Breast epithelium (tissue), 4 donors: ENCODE results near the gene CTRB1. TPM values are rescaled to one million over a fixed set of nuclear protein-coding genes. Genes with fewer than 3 reads are reported as not detected.

Experiments
- DNase-seq, 2 donors: peaks; one replicate each; pipeline ENCODE4 v3.0.0-alpha.2; 2019; ENCODE audit warnings: low spot score in 2 of 2
- H3K27ac ChIP-seq, 2 donors: fragments of 200-600 bp; sonication (generic) in 1 of 2; one replicate each; pipeline ENCODE4 v1.5.1; 2016 to 2019; ENCODE audit warnings: mild to moderate bottlenecking in 1 of 2
- H3K27me3 ChIP-seq, 2 donors: fragments of 200-600 bp; sonication (generic) in 1 of 2; one replicate each; pipeline versions ENCODE4 v1.5.1 to v1.6.0; 2017 to 2019; ENCODE audit warnings: control low read depth in 1 of 2, mild to moderate bottlenecking in 1 of 2
- H3K36me3 ChIP-seq: fragments of 200-600 bp; one replicate; pipeline ENCODE4 v1.5.1; 2019
- H3K4me1 ChIP-seq, 2 donors: fragments of 200-600 bp; sonication (generic); one replicate each; pipeline ENCODE4 v1.5.1; 2016 to 2019; ENCODE audit warnings: control low read depth in 1 of 2
- H3K4me3 ChIP-seq, 3 donors: fragments of 200-600 bp; sonication (generic); 1 replicate in 2 of 3; 2 replicates in 1 of 3; pipeline ENCODE4 v1.5.1; 2016 to 2019; ENCODE audit warnings: mild to moderate bottlenecking in 3 of 3, moderate library complexity in 2 of 3
- H3K9me3 ChIP-seq, 2 donors: fragments of 200-600 bp; sonication (generic) in 1 of 2; one replicate each; pipeline ENCODE4 v1.5.1; 2016 to 2019; ENCODE audit warnings: control low read depth in 1 of 2
- CTCF ChIP-seq, 3 donors: fragments of 450-650 bp; IDR thresholded peaks; one replicate each; pipeline ENCODE4 v1.5.1; 2016 to 2017; ENCODE audit warnings: antibody characterized with exemption in 3 of 3, mild to moderate bottlenecking in 3 of 3, moderate library complexity in 3 of 3
- POLR2A ChIP-seq: fragments of 450-650 bp; IDR thresholded peaks from one replicate; pipeline ENCODE4 v1.6.1; 2016; ENCODE audit warnings: antibody characterized with exemption, mild to moderate bottlenecking, moderate library complexity
- POLR2AphosphoS5 ChIP-seq, 3 donors: sonication (generic); formaldehyde crosslinking; IDR thresholded peaks; one replicate each; pipeline ENCODE4 v1.6.1; 2017; ENCODE audit warnings: antibody characterized with exemption in 3 of 3
- intact Hi-C: fragments of 100-400 bp; cut with DNase I; formaldehyde crosslinking; loops from one replicate; pipeline ENCODE4 v1.15.1; 2023; ENCODE audit warnings: low total_unique reads
- total RNA-seq, 3 donors: library from RNA; depleted of rRNA; stranded (reverse); fragments of >200 nt; gene quantifications; one replicate each; pipeline ENCODE4 v1.1.0, GENCODE V29; 2016

Gene CTRB1
- total RNA-seq, 3 donors from 2014 or later = not detected

- no peak for DNase-seq
- Histone ChIP-seq H3K9me3 (peaks cover 27 to 29% of the 10 kb centered on the region in 2 donors), H3K27me3 (no peaks in the 10 kb centered on the region), H3K27ac (no peak overlapping the region), H3K4me3 (no peak overlapping the region), H3K4me1 (no peaks in the 10 kb centered on the region), H3K36me3 (no peaks in the 10 kb centered on the region)
- TF ChIP-seq CTCF (IDR thresholded peaks at IDR 0.05) (no peak), POLR2A (no peak), POLR2AphosphoS5 (IDR thresholded peaks at IDR 0.05) (no peak)
- intact Hi-C loops = no loop called here
Observed at GRCh38 chr16:75179208-75179607, 39.6 kb upstream of the CTRB1 start.

DNA sequence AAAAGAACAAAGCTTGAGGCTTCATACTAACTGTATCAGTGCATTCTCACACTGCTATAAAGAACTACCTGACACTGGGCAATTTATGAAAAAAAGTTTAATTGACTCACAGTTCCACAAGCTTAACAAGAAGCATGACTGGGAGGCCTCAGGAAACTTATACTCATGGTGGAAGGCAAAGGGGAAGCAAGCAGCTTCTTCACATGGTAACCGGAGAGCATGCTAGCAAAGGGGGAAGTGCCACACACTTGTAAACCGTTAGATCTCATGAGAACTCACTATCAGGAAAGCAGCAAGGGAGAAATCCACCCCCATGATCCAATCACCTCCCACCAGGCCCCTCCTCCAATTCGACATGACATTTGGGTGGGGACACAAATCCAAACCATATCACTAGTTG lies 37.2 kb upstream of the CTRB1 start:
- H3K4me1 ChIP-seq = no peaks in the 10 kb centered on the region
- no peaks in the 10 kb centered on the region for H3K27me3 ChIP-seq
- H3K4me3 ChIP-seq = no peak overlapping the region
- H3K36me3 ChIP-seq = no peaks in the 10 kb centered on the region
- H3K9me3 ChIP-seq = peaks cover 7 to 16% of the 10 kb centered on the region in 2 donors
- intact Hi-C loops = no loop called here
- no peak for DNase-seq
- no peak overlapping the region for H3K27ac ChIP-seq
- TF ChIP-seq CTCF (IDR thresholded peaks at IDR 0.05) (no peak), POLR2AphosphoS5 (IDR thresholded peaks at IDR 0.05) (no peak), POLR2A (no peak)

DNA sequence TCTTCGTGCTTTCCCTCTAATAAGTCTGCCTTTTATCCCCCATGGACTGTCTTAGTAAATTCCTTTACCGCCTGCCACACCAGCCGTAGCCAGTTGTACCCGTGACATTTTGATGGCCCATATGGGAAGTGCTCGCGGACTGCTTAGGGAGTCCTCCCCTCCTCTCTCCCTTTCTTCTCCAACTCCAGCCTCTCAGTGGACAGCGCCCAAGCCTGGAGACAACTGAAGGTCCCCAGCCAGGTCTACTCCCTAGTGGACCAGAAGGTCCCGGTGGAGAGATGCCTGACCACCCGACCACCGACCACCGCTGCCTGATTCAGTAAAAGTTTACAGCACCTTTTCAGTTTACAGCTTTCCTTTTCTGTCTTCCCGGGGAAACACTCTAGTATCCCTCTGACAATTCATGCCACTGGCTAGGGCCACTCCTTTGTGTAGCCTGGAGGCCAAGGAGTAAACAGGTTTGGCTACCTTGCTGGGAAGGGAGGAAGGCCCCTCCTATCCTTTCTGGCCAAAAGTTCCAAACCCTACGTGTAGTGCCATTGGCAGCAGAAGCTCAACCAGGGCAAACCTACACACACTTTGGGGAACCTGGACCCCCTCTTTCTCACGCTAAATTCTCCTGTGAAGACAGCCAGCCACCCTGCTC lies 29.8 kb upstream of the CTRB1 start:
- Histone ChIP-seq H3K27me3 (no peaks in the 10 kb centered on the region), H3K4me1 (no peaks in the 10 kb centered on the region), H3K36me3 (no peaks in the 10 kb centered on the region), H3K27ac (peak overlapping the region; percentile 40 to 66), H3K9me3 (no peaks in the 10 kb centered on the region), H3K4me3 (peak overlapping the region in 1 of 3 donors; percentile 18)
- intact Hi-C loops = no loop called here
- TF ChIP-seq POLR2A = no peak
- TF ChIP-seq POLR2AphosphoS5 (IDR thresholded peaks at IDR 0.05) = no peak
- TF ChIP-seq CTCF (IDR thresholded peaks at IDR 0.05) = no peak
- peak in 1 of 2 donors; percentile 20 for DNase-seq

DNA sequence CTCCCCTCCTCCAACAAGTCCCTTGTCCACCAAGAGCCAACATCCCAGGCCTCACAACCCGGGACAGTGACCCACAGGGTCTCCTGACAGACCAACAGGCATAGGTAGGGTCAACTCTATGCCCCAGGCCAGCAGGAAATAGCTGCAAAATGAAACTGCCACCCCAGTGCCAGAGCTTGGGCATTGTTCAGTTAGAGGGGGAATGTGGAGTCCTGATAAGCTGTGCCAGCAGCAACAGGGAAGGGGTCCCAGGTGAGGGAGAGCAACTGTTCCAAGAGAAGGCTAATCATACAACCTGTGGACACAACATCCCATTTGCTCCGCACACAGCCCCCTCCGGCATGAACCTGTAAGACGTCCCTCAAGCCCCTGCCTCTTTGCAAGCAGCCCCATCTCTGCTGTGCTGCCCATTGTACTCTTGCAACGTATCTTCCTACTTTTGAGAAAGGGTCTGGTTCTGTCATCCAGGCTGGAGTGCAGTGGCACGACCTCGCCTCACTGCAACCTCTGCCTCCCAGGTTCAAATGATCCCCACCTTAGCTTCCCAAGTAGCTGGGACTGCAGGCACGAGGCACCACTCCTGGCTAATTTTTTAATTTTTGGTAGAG lies 29.0 kb upstream of the CTRB1 start:
- Histone ChIP-seq H3K36me3 (no peaks in the 10 kb centered on the region), H3K4me1 (no peaks in the 10 kb centered on the region), H3K4me3 (no peak overlapping the region), H3K9me3 (no peaks in the 10 kb centered on the region), H3K27ac (peak overlapping the region in 1 of 2 donors; percentile 40), H3K27me3 (no peaks in the 10 kb centered on the region)
- intact Hi-C loops = no loop called here
- TF ChIP-seq POLR2AphosphoS5 (IDR thresholded peaks at IDR 0.05) (no peak), POLR2A (no peak), CTCF (IDR thresholded peaks at IDR 0.05) (no peak)
- peak in 1 of 2 donors; percentile 11 for DNase-seq

GRCh38 chr16:75192606-75193264 lies 26.1 kb upstream of the CTRB1 start:
- Histone ChIP-seq H3K36me3 (no peaks in the 10 kb centered on the region), H3K9me3 (no peaks in the 10 kb centered on the region), H3K27me3 (no peaks in the 10 kb centered on the region), H3K27ac (no peak overlapping the region), H3K4me3 (no peak overlapping the region), H3K4me1 (no peaks in the 10 kb centered on the region)
- DNase-seq = peak in 1 of 2 donors; percentile 16
- intact Hi-C loops = no loop called here
- TF ChIP-seq POLR2A = no peak
- no peak for TF ChIP-seq CTCF (IDR thresholded peaks at IDR 0.05)
- no peak for TF ChIP-seq POLR2AphosphoS5 (IDR thresholded peaks at IDR 0.05)
